Fibroblast of peridontal ligament (primary cell): ENCODE results near the gene ABHD5.

Experiments used
- DNase-seq: peaks from one replicate; pipeline ENCODE4 v3.0.0-alpha.2; 2010; ENCODE audit errors: extremely low read depth

Gene ABHD5

DNA sequence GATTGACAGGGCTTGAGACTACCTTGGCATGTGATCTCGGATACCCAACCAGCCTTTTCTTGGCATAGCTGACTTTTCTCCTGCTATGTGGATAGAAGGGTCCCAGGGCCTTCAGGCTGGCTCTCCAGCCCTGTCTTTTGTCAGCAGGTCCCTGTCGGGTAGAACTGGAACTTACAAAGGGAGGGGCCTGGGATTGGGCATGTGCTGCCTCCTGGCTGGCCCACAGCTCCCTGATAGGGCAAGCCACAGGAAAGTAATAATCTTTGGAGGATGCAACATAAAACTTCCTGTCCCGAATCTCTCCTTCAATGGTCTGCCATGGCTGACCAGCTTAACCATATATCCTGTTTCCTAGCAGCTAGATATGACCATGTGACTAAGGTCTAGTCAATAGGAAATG is 89.1 kb downstream of the ABHD5 start:
- DNase-seq = no peak

DNA sequence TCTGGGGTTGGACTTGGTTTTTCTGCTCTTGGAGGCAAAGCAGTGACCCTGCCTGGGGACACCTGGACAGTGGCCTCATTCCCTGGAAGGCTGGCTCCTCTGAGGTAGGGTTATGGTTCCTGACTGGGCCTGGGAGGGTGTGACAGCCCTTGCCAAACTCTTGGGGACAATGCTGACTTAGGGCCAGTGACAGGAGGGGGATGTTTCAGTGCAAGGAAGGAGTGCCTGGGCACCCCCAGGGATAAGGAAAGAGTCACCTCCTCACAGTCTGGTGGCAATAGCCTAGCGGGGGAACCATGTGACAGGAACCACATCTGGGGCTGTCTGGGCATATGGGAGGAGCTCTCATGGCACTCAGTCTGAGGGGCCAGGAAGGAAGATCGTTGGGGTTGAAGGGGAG is 91.8 kb downstream of the ABHD5 start:
- DNase-seq = no peak
